Body of pancreas (tissue), 4 donors: ENCODE data around the gene LDLR. TPM values are rescaled to one million over a fixed set of nuclear protein-coding genes. Genes with fewer than 3 reads are reported as not detected.

Source experiments
- ATAC-seq: fragments of 150-250 bp; one replicate; pipeline ENCODE4 v1.9.1; 2016
- DNase-seq, 4 donors: peaks; one replicate each; pipeline ENCODE4 v3.0.0-alpha.2; 2019
- H3K27ac ChIP-seq, 4 donors: fragments of 200-600 bp; sonication (generic); 1 replicate in 3 of 4; 2 replicates in 1 of 4; pipeline versions ENCODE4 v1.5.1 to v1.6.1; 2016 to 2019; ENCODE audit warnings: mild to moderate bottlenecking in 1 of 4, mixed read lengths in 1 of 4, moderate library complexity in 1 of 4
- H3K27me3 ChIP-seq, 2 donors: fragments of 200-600 bp; sonication (generic); one replicate each; pipeline ENCODE4 v1.6.0; 2016; ENCODE audit warnings: mild to moderate bottlenecking in 1 of 2
- H3K36me3 ChIP-seq, 2 donors: fragments of 200-600 bp; sonication (generic); replicated peaks in 1 of 2; 2 replicates each; pipeline ENCODE4 v1.5.1; 2016; ENCODE audit warnings: low read depth in 2 of 2; ENCODE audit not compliant: insufficient read depth in 1 of 2
- H3K4me1 ChIP-seq: fragments of 200-600 bp; sonication (generic); one replicate; pipeline ENCODE4 v1.6.0; 2016
- H3K4me3 ChIP-seq, 2 donors: fragments of 200-600 bp; sonication (generic); 1 replicate in 1 of 2; 2 replicates in 1 of 2; pipeline ENCODE4 v1.5.1; 2016 to 2019
- H3K9me3 ChIP-seq, 3 donors: fragments of 200-600 bp; sonication (generic); 1 replicate in 2 of 3; 2 replicates in 1 of 3; pipeline ENCODE4 v1.5.1; 2016
- CTCF ChIP-seq, 7 experiments: fragments of 450-650 bp in 4 of 7; fragments of 200-600 bp in 3 of 7; sonication (generic) in 3 of 7; IDR thresholded peaks; one replicate each; pipeline ENCODE4 v1.5.1; 2016 to 2019; ENCODE audit warnings: antibody characterized with exemption in 7 of 7
- POLR2A ChIP-seq, 3 donors: fragments of 450-650 bp; IDR thresholded peaks; one replicate each; pipeline ENCODE4 v1.6.1; 2016; ENCODE audit warnings: antibody characterized with exemption in 3 of 3, mild to moderate bottlenecking in 2 of 3
- WGBS, 2 donors: methylation state at CpG; one replicate each; pipeline ENCODE4 v1.1.5; 2017; 5-methylcytosine and 5-hydroxymethylcytosine counted together
- intact Hi-C: fragments of 100-400 bp; cut with DNase I; formaldehyde crosslinking; loops from one replicate; pipeline ENCODE4 v1.15.1; 2023
- total RNA-seq, 2 donors: library from RNA; depleted of rRNA; stranded (reverse); fragments of >200 nt; gene quantifications; one replicate each; pipeline ENCODE4 v1.1.0, GENCODE V29; 2016

Gene LDLR
- total RNA-seq, 2 donors from 2014 or later, result 18.9 to 105 TPM

DNA sequence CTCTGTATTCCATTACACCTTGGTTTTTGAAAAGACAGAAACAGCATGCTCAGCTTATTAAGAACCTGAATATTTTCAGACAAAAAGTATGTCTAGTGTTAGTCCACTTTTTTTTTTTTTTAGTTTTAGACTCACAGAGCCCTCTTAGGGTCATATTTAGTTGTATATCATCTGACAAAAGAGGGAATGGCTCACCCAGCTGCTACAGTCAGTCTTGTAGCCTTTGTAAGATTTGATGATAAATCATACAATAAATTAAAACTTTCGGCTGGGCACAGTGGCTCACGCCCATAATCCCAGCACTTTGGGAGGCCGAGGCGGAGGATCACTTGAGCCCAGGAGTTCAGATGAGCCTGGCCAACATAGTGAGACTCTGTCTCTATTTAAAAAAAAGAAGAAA, 43.7 kb upstream of the LDLR start:
- Histone ChIP-seq H3K4me3 (no peak overlapping the region), H3K9me3 (no peaks in the 10 kb centered on the region), H3K27me3 (no peaks in the 10 kb centered on the region), H3K36me3 (no peaks in the 10 kb centered on the region), H3K4me1 (peaks cover 15% of the 10 kb centered on the region), H3K27ac (no peak overlapping the region)
- no peak for DNase-seq
- intact Hi-C loops, result no loop called here
- TF ChIP-seq POLR2A (IDR thresholded peaks at IDR 0.05) (no peak), CTCF (IDR thresholded peaks at IDR 0.05) (no peak)
- 100% methylated on average over 1 to 4 of the region's 4 CpGs for WGBS, 2 donors
- no peak for ATAC-seq

DNA sequence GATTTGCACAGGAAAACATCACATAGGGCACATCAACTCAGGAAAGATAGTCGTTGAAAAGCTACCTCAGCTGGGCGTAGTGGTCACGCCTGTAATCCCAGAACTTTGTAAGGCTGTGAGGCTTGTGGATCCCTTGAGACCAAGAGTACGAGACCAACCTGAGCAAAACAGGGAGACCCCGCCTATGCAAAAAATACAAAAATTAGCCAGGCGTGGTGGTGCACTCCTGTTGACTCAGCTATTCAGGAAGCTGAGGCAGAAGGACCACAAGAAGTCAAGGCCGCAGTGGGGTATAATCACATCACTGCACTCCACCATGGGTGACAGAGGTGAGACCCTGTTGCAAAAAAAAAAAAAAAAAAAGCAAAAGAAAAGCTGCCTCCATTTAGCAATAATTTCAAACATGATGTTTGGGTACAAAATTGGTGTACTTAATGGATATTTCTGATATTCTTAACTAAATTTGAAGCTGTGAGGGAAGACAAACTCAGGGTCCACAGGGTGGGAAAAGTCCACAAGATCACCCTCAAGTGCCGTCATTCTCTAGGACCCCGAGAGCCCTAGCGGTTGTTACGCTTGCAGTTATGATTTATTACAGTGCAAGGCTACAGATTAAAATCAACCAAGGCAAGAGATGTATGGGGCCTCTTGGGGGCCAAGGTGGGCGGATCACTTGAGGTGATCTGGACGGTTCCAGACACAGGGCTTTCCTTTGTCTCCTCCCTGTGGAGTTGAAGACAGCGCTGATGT, 42.5 kb upstream of the LDLR start:
- WGBS, 2 donors, result 90 to 94% methylated on average over 14 of the region's 14 CpGs

DNA sequence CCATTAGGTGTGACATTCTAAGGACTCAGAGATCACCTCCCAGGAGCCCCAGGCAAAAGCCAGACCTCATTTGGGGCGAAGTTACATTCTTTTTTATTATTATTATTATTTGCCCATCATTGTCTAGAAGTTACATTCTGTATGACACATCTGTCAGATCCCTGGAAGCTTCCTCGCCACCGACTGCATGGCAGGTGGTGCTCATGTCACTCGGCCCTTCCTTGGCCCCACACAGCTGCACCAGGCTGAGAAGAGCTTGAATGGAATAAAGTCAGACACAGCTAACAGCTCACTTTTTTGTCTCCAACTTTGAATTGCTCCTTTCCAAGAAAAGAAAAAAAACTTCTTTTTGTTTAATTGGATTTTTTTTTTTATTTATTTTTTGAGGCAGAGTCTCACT, 41.4 kb upstream of the LDLR start:
- Histone ChIP-seq H3K27ac (no peak overlapping the region), H3K27me3 (no peaks in the 10 kb centered on the region), H3K4me1 (no peaks in the 10 kb centered on the region), H3K9me3 (no peaks in the 10 kb centered on the region), H3K4me3 (no peak overlapping the region), H3K36me3 (no peaks in the 10 kb centered on the region)
- TF ChIP-seq POLR2A (IDR thresholded peaks at IDR 0.05), result no peak
- no peak for TF ChIP-seq CTCF (IDR thresholded peaks at IDR 0.05)
- 91 to 93% methylated on average over 4 of the region's 4 CpGs for WGBS, 2 donors
- ATAC-seq (no peak), DNase-seq (no peak)
- intact Hi-C loops, result no loop called here

More for the DNA sequence above, 42.5 kb upstream of the LDLR start:
- intact Hi-C loops, result no loop called here
- H3K9me3 ChIP-seq, result no peaks in the 10 kb centered on the region
- no peak for TF ChIP-seq POLR2A (IDR thresholded peaks at IDR 0.05)
- TF ChIP-seq CTCF (IDR thresholded peaks at IDR 0.05), result no peak
- DNase-seq, result no peak
- H3K4me3 ChIP-seq, result no peak overlapping the region
- no peak for ATAC-seq
- H3K27me3 ChIP-seq, result no peaks in the 10 kb centered on the region
- peaks cover 10% of the 10 kb centered on the region for H3K4me1 ChIP-seq
- H3K27ac ChIP-seq, result no peak overlapping the region
- H3K36me3 ChIP-seq, result no peaks in the 10 kb centered on the region

DNA sequence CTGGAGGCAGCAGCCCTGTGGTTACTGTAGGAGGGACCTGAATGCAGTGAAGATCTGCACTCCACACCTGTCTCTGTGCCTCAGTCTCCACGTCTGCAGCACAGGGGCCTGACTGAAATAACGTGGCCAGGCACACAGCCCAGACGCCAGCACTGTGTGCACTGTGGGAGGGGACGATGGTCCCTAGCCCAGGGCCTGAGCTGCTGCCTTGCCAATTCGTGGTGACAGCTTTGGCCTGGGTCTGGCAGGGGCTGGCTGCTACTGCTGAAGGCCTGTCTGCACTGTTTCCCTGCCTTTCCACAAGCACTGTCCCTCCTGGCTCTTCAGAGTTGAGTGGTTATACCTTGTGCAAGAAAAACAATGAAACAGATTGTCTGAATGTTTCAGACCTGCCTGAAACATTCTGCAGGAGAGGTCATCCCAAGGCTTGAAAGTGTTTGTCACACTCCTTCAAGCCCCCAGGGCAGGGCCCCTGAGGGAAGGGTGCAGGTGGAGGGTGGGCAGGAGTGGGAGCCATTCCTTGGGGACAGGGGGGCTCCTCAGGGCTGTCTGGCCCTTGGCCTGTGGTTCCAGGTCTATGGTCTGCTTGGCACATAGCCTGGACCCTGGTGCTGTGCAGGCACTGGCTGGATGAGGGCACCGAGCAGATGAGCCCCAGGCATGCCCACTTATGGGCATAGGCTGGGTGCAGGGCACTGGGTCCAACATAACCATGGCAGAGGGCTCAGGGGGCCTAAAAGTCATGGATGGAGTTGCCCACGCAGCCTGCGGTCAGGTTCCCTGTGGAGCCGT, 38.7 kb upstream of the LDLR start:
- Histone ChIP-seq H3K4me3 (no peak overlapping the region), H3K36me3 (no peaks in the 10 kb centered on the region), H3K4me1 (no peaks in the 10 kb centered on the region), H3K27me3 (no peaks in the 10 kb centered on the region), H3K27ac (no peak overlapping the region), H3K9me3 (no peaks in the 10 kb centered on the region)
- WGBS, 2 donors, result 88 to 91% methylated on average over 8 to 9 of the region's 9 CpGs
- no peak for TF ChIP-seq CTCF (IDR thresholded peaks at IDR 0.05)
- TF ChIP-seq POLR2A (IDR thresholded peaks at IDR 0.05), result no peak
- ATAC-seq, result no peak
- intact Hi-C loops, result no loop called here
- no peak for DNase-seq
